ENCODE measurements around the gene MSI1.

DNA sequence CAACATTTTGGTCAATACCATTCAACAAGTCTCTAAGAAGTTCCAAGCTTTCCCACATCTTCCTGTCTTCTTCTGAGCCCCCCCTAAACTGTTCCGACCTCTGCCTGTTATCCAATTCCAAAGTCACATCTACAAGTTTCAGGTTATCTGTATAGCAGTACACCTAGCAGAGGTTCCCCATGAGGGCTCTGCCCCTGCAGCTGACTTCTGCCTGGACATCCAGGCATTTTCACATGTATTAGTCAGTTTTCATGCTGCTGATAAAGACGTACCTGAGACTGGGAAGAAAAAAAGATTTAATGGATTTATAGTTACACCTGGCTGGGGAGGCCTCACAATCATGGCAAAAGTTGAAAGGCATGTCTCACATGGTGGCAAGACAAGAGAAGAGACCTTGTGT, 31.2 kb downstream of the MSI1 start:
- TF ChIP-seq POLR2A (IDR thresholded peaks at IDR 0.05; ENCODE audit: low read length) (no peak), GATA1 (IDR thresholded peaks at IDR 0.05; ENCODE audit: low read depth, low read length) (no peak)

All from erythroblast (primary cell).